Glutamatergic neuron (in vitro differentiated cells): ENCODE results near the gene ACTR8. TPM values are rescaled to one million over a fixed set of nuclear protein-coding genes. Genes with fewer than 3 reads are reported as not detected.
A peak's percentile ranks its signal among the peaks of the same experiment; 100 is the strongest.

ENCODE experiments used
- DNase-seq: peaks from one replicate; pipeline ENCODE4 v3.0.0; 2022
- H3K27ac Mint-ChIP-seq: one replicate; pipeline ENCODE4 v1.8.0; 2020; ENCODE audit warnings: mild to moderate bottlenecking, mixed read lengths, inconsistent platforms; ENCODE audit not compliant: unreplicated experiment
- H3K27me3 Mint-ChIP-seq: one replicate; pipeline ENCODE4 v1.8.0; 2020; ENCODE audit warnings: mild to moderate bottlenecking, moderate library complexity, mixed read lengths, inconsistent platforms; ENCODE audit not compliant: unreplicated experiment
- H3K36me3 Mint-ChIP-seq: one replicate; pipeline ENCODE4 v1.8.0; 2020; ENCODE audit warnings: mild to moderate bottlenecking, mixed read lengths, inconsistent platforms; ENCODE audit not compliant: unreplicated experiment
- H3K4me1 Mint-ChIP-seq: one replicate; pipeline ENCODE4 v1.8.0; 2020; ENCODE audit warnings: mild to moderate bottlenecking, low read depth, mixed read lengths, inconsistent platforms; ENCODE audit not compliant: unreplicated experiment
- H3K4me3 Mint-ChIP-seq: one replicate; pipeline ENCODE4 v1.8.0; 2020; ENCODE audit warnings: mild to moderate bottlenecking, mixed read lengths, inconsistent platforms; ENCODE audit not compliant: unreplicated experiment
- H3K9me3 Mint-ChIP-seq: one replicate; pipeline ENCODE4 v1.8.0; 2020; ENCODE audit warnings: mild to moderate bottlenecking, moderate library complexity, mixed read lengths, inconsistent platforms; ENCODE audit not compliant: unreplicated experiment
- total RNA-seq: library from RNA; stranded (reverse); fragmentation: NEBNext Ultra II Directional; extraction: Animal tissue kit (Norgen Biotek cat#: 25700); gene quantifications from one replicate; pipeline ENCODE4 v1.2.1, GENCODE V29; 2021; ENCODE audit not compliant: unreplicated experiment
- TF ChIP-seq, protein P1 (sequence below): fragments of 200-600 bp; sonication (generic); IDR thresholded peaks from one replicate; pipeline ENCODE4 v1.5.0; 2021; ENCODE audit not compliant: partially characterized antibody, unreplicated experiment

Gene ACTR8
- total RNA-seq, 1 donor from 2014 or later, result 59.4 TPM

DNA sequence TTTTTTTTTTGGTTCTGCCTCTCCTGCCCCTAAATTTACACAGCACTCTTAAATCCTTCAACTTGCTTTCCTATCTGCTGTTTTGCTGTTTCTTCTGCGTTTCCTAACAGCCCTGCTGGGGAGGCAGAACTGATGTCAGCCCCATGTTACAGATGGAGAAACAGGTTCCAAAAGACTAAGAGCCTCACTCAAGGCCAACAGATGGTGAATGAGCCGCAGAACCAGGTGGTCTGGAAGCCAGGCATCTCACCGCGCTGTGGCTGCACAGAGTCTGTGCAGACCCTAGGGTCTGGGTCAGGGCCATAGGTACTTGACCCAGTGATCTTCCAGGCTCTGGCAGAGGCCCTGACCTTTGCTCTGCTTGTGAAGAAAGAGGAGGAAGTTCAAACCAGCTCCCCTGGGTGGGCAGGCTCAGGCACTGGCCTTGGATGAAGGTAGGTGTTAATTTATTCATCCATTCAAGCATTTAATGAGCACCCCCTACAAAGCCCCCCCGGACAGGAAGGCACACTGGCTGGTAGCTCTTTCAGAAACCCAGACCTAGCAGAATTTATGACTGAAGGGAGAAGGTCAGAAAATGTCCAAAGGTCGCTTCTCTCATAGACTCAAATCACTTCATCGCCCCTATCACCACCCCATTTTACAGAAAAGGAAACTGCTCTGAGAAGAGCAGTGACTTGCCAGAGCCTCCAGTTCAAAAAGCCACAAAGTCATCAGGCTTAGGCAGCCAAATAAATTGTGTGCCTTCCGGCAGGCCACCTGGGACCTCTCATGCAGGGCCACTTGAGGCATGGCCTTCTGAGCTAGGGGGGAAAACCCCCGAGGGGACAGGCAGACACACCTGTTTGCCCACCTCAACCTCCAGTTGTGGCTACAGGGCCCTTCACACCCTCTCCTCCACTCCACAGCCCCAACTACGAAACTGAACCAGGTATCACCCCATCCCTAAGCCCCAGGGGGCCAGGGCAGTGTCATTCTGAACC, 38.5 kb downstream of the ACTR8 start:
- DNase-seq, result no peak
- Mint-ChIP-seq H3K4me1 (peaks cover 22% of the 10 kb centered on the region), H3K9me3 (peaks cover 8% of the 10 kb centered on the region), H3K4me3 (peak overlapping the region; percentile 38), H3K27me3 (peaks cover 19% of the 10 kb centered on the region), H3K36me3 (no peaks in the 10 kb centered on the region), H3K27ac (peak overlapping the region; percentile 82)
- TF ChIP-seq, protein P1, sequence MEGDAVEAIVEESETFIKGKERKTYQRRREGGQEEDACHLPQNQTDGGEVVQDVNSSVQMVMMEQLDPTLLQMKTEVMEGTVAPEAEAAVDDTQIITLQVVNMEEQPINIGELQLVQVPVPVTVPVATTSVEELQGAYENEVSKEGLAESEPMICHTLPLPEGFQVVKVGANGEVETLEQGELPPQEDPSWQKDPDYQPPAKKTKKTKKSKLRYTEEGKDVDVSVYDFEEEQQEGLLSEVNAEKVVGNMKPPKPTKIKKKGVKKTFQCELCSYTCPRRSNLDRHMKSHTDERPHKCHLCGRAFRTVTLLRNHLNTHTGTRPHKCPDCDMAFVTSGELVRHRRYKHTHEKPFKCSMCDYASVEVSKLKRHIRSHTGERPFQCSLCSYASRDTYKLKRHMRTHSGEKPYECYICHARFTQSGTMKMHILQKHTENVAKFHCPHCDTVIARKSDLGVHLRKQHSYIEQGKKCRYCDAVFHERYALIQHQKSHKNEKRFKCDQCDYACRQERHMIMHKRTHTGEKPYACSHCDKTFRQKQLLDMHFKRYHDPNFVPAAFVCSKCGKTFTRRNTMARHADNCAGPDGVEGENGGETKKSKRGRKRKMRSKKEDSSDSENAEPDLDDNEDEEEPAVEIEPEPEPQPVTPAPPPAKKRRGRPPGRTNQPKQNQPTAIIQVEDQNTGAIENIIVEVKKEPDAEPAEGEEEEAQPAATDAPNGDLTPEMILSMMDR, result no peak

DNA sequence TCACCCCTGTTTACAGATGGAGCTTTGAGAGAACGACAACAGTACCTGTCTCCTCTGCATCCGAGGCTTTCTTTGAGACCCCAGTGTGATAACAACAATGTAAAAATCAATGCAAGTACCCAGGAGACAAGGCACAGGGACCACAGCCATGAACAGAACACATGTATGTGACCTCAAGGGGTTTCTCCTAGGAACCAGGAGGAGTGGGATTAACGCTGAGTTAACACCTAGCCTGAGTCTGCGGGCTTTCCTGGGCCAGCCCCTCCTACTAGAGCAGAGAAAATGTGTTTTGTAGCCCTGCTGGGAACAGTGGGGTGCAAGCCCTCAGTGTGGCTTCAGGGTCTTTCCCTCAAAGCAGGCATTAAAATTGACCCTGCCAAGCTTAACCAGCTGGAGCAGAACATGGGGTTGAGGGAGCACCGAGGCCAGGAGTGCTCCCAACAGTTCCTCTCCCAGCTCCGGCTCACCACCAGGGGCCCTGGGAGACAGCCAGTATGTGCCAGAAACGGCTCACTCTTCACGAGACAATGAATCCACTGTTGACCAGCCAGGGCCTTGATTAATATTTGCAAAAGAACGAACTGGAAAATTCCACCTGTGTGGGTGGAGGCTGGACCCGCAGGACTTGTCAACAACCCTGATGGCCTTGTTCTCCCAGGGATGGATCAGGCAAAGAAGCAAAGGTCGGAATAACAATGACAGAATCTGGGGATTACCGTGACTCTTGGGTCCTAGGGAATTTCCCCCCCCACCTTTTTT, 39.3 kb downstream of the ACTR8 start:
- H3K4me1 Mint-ChIP-seq, result peaks cover 22% of the 10 kb centered on the region
- H3K36me3 Mint-ChIP-seq, result no peaks in the 10 kb centered on the region
- H3K9me3 Mint-ChIP-seq, result peaks cover 8% of the 10 kb centered on the region
- peak overlapping the region; percentile 82 for H3K27ac Mint-ChIP-seq
- peak overlapping the region; percentile 16 for H3K4me3 Mint-ChIP-seq
- TF ChIP-seq, protein P1, result no peak
- peaks cover 19% of the 10 kb centered on the region for H3K27me3 Mint-ChIP-seq
- DNase-seq, result no peak

DNA sequence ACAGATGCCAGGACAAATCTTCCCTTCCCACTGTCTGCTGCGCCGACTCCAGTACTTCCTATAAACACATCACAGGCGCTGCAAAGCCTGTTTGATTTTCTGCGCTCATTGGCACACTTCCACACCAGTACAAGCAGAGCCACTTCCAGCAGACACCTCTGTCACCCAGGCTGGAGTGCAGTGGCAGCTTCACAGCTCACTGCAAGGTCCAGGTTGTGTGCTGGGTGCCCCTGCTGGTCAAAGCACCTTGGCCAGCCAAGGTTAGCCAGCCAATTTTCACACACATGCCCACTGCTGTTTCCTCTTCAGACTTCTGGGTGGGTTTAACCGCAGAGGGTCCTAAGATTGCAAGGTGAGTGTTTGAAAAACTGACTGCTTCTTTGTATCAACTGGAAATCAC, 40.7 kb downstream of the ACTR8 start:
- H3K36me3 Mint-ChIP-seq, result no peaks in the 10 kb centered on the region
- no peak for DNase-seq

DNA sequence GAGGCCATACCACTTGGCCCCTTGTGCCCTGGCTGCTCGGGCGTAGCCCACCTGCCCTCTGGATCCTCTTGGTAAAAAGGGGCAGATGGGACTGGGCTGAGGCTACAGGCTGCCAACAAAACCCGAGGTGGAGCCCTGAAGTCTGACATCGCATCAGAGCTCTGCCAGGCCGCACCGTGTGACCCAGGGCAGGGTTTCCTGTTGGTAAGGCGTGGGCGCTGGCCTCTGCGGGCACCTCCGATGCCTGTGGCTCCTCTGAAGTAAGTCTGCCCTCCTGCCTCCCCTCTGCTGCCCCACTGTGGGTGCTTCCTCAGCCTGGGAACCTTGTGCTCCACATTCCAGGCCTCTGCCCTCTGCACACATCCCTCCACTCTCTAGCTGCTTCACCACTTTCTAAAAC, 44.6 kb downstream of the ACTR8 start:
- Mint-ChIP-seq H3K36me3 (no peaks in the 10 kb centered on the region), H3K4me3 (no peak overlapping the region), H3K9me3 (no peaks in the 10 kb centered on the region), H3K27me3 (no peaks in the 10 kb centered on the region), H3K4me1 (peaks cover 6% of the 10 kb centered on the region), H3K27ac (no peak overlapping the region)
- TF ChIP-seq, protein P1, result no peak
- DNase-seq, result no peak

More for the DNA sequence above, 40.7 kb downstream of the ACTR8 start:
- H3K4me1 Mint-ChIP-seq, result peaks cover 22% of the 10 kb centered on the region
- H3K9me3 Mint-ChIP-seq, result peaks cover 4% of the 10 kb centered on the region
- TF ChIP-seq, protein P1, result no peak
- H3K27ac Mint-ChIP-seq, result no peak overlapping the region
- peaks cover 13% of the 10 kb centered on the region for H3K27me3 Mint-ChIP-seq
- no peak overlapping the region for H3K4me3 Mint-ChIP-seq
